ENCODE data around the gene TJAP1. TPM values are rescaled to one million over a fixed set of nuclear protein-coding genes. Genes with fewer than 3 reads are reported as not detected.

The TJAP1 gene, protein sequence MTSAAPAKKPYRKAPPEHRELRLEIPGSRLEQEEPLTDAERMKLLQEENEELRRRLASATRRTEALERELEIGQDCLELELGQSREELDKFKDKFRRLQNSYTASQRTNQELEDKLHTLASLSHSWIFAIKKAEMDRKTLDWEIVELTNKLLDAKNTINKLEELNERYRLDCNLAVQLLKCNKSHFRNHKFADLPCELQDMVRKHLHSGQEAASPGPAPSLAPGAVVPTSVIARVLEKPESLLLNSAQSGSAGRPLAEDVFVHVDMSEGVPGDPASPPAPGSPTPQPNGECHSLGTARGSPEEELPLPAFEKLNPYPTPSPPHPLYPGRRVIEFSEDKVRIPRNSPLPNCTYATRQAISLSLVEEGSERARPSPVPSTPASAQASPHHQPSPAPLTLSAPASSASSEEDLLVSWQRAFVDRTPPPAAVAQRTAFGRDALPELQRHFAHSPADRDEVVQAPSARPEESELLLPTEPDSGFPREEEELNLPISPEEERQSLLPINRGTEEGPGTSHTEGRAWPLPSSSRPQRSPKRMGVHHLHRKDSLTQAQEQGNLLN
- 10 to 100 TPM; 23.0 to 24.6 TPM for total RNA-seq

GRCh38 chr6:43477235-43478007 is at the start of gene TJAP1:
TJAP1 (plus strand) TSS chr6:43477570; CDS start chr6:43499002, 21,432 bp downstream.
- peak; percentile 98 for DNase-seq
- Mint-ChIP-seq H3K27ac (peak within 1 kb of the TSS; percentile 67), H3K36me3 (ENCODE audit: low read depth) (no peaks in the 10 kb centered on the region), H3K4me3 (peak within 1 kb of the TSS; percentile 87), H3K4me1 (ENCODE audit: low read depth) (peaks cover 45% of the 10 kb centered on the region), H3K27me3 (ENCODE audit: low read depth) (no peaks in the 10 kb centered on the region), H3K9me3 (no peaks in the 10 kb centered on the region)
- CTCF ChIA-PET, result interaction anchor here (1.3 kb wide), 1 partner anchor 29 kb away, joined by 3 read pairs; no protein-coding TSS in a partner anchor
- intact Hi-C loops (cut with micrococcal nuclease), result loop anchor here (1.0 to 2.0 kb wide), 5 partner anchors 22 to 307 kb away; partner anchors contain the start of genes ABCC10, DLK2, SRF and YIPF3

DNA sequence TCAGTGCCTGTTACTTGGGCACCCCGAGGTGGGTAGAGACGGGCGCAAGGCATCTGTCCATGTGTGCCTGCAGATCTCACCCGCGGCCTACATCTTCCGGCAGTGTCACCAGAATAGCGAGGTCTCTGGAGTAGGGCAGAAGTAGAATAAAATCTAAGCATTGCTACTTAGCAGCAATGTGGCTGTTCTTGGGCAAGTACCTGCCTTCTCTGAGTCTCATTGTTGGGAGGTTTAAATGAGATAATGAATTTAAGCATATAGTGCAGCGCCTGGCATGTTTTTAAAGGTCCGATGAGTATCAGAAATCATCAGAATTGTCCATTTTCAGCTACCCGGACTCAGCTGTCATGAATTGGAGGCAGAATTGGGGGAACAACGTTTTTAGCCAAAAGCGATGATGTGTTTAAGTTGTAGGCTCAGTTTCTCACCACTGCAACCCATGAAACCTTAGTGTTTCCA is 49.2 kb upstream of the TJAP1 start:
- DNase-seq, result no peak
- peak overlapping the region; percentile 86 for H3K27ac Mint-ChIP-seq
- H3K27me3 Mint-ChIP-seq (ENCODE audit: low read depth), result no peaks in the 10 kb centered on the region
- CTCF ChIA-PET, result interaction anchor here (0.8 to 1.3 kb wide), 2 partner anchors 79 to 82 kb away, joined by 3 read pairs; partner anchors contain the start of gene LRRC73
- peaks cover 3% of the 10 kb centered on the region for H3K36me3 Mint-ChIP-seq (ENCODE audit: low read depth)
- intact Hi-C loops (cut with micrococcal nuclease), result loop anchor here (5.0 kb wide), 1 partner anchor 656 kb away; no protein-coding TSS in a partner anchor
- peaks cover 21% of the 10 kb centered on the region for H3K4me1 Mint-ChIP-seq (ENCODE audit: low read depth)
- H3K9me3 Mint-ChIP-seq, result no peaks in the 10 kb centered on the region
- peak overlapping the region; percentile 87 for H3K4me3 Mint-ChIP-seq

DNA sequence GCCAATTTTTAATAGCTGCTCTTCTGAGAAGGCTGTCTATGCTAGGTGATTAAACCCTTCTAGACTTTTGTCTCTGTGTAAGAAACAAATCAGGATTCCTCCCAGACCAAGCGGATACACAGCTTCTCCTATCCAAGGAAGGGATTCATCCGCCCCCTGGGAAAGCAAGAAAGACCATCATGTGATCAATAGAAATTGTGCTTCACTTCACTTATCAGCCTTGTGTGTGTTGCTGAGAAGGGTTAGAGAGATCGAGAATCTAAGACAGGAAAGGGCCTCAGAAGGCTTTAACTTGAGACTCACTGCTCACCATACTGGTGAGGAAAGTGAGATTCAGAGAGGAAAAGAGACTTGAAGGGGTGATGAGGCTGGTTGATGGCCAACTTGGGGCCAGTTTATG is 48.5 kb upstream of the TJAP1 start:
- Mint-ChIP-seq H3K27me3 (ENCODE audit: low read depth) (no peaks in the 10 kb centered on the region), H3K9me3 (no peaks in the 10 kb centered on the region), H3K36me3 (ENCODE audit: low read depth) (peaks cover 3% of the 10 kb centered on the region), H3K4me3 (peak overlapping the region; percentile 87), H3K4me1 (ENCODE audit: low read depth) (peaks cover 21% of the 10 kb centered on the region), H3K27ac (peak overlapping the region; percentile 86)
- no peak for DNase-seq
- intact Hi-C loops (cut with micrococcal nuclease), result loop anchor here (5.0 kb wide), 1 partner anchor 657 kb away; no protein-coding TSS in a partner anchor
- CTCF ChIA-PET, result interaction anchor here (0.8 kb wide), 1 partner anchor 78 kb away, joined by 3 read pairs; no protein-coding TSS in a partner anchor

DNA sequence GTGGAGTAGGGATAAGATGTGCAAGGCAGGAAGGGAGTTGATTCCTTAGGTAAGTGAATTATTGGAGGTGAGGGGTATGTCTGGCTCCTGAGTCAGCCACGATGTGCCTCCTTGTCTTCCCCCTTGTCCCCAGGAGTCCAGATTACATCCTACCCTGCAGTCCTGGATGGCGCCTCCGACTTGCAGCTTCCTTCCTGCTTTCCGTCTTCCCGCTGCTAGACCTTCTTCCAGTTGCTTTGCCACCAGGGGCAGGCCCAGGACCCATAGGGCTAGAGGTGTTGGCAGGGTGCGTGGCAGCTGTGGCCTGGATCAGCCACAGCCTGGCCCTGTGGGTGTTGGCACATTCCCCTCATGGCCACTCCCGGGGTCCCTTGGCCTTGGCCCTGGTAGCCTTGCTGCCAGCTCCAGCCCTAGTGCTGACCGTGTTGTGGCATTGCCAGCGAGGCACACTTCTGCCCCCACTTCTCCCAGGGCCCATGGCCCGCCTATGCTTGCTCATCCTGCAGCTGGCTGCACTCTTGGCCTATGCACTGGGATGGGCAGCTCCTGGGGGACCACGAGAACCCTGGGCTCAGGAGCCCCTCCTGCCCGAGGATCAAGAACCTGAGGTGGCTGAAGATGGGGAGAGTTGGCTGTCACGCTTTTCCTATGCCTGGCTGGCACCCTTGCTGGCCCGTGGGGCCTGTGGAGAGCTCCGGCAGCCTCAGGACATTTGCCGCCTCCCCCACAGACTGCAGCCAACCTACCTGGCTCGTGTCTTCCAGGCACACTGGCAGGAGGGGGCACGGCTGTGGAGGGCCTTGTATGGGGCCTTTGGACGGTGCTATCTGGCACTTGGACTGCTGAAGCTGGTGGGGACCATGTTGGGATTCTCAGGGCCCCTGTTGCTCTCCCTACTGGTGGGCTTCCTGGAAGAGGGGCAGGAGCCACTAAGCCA is 45.1 kb upstream of the TJAP1 start:
- CTCF ChIA-PET, result no interaction called here
- intact Hi-C loops (cut with micrococcal nuclease), result no loop called here
- H3K27me3 Mint-ChIP-seq (ENCODE audit: low read depth), result no peaks in the 10 kb centered on the region
- peaks cover 8% of the 10 kb centered on the region for H3K36me3 Mint-ChIP-seq (ENCODE audit: low read depth)
- DNase-seq, result no peak
- H3K27ac Mint-ChIP-seq, result no peak overlapping the region
- H3K9me3 Mint-ChIP-seq, result no peaks in the 10 kb centered on the region
- no peak overlapping the region for H3K4me3 Mint-ChIP-seq
- H3K4me1 Mint-ChIP-seq (ENCODE audit: low read depth), result peaks cover 17% of the 10 kb centered on the region

- CTCF ChIA-PET, result interaction anchor here (0.5 to 1.6 kb wide), 2 partner anchors 16 to 21 kb away, joined by 3 to 4 read pairs; no protein-coding TSS in a partner anchor
- DNase-seq, result no peak
- no peaks in the 10 kb centered on the region for H3K27me3 Mint-ChIP-seq (ENCODE audit: low read depth)
- H3K9me3 Mint-ChIP-seq, result no peaks in the 10 kb centered on the region
- H3K36me3 Mint-ChIP-seq (ENCODE audit: low read depth), result peaks cover 8% of the 10 kb centered on the region
- peaks cover 16% of the 10 kb centered on the region for H3K4me1 Mint-ChIP-seq (ENCODE audit: low read depth)
- H3K4me3 Mint-ChIP-seq, result no peak overlapping the region
- intact Hi-C loops (cut with micrococcal nuclease), result no loop called here
- no peak overlapping the region for H3K27ac Mint-ChIP-seq
These were observed 44.2 kb upstream of the TJAP1 start for GRCh38 chr6:43433148-43433547.

- H3K27me3 Mint-ChIP-seq (ENCODE audit: low read depth), result no peaks in the 10 kb centered on the region
- intact Hi-C loops (cut with micrococcal nuclease), result no loop called here
- H3K36me3 Mint-ChIP-seq (ENCODE audit: low read depth), result peaks cover 8% of the 10 kb centered on the region
- H3K27ac Mint-ChIP-seq, result no peak overlapping the region
- no peak overlapping the region for H3K4me3 Mint-ChIP-seq
- CTCF ChIA-PET, result interaction anchor here (0.6 to 1.6 kb wide), 3 partner anchors 20 to 72 kb away, joined by 3 to 5 read pairs (median 4); no protein-coding TSS in a partner anchor
- peaks cover 6% of the 10 kb centered on the region for H3K4me1 Mint-ChIP-seq (ENCODE audit: low read depth)
- H3K9me3 Mint-ChIP-seq, result no peaks in the 10 kb centered on the region
- no peak for DNase-seq
These were observed 43.1 kb upstream of the TJAP1 start for GRCh38 chr6:43434001-43434840.

- no peak for DNase-seq
- H3K36me3 Mint-ChIP-seq (ENCODE audit: low read depth), result peaks cover 8% of the 10 kb centered on the region
- no peak overlapping the region for H3K27ac Mint-ChIP-seq
- H3K4me1 Mint-ChIP-seq (ENCODE audit: low read depth), result peaks cover 6% of the 10 kb centered on the region
- H3K4me3 Mint-ChIP-seq, result no peak overlapping the region
- no peaks in the 10 kb centered on the region for H3K27me3 Mint-ChIP-seq (ENCODE audit: low read depth)
- intact Hi-C loops (cut with micrococcal nuclease), result no loop called here
- no peaks in the 10 kb centered on the region for H3K9me3 Mint-ChIP-seq
- CTCF ChIA-PET, result interaction anchor here (0.6 to 1.0 kb wide), 2 partner anchors 36 to 71 kb away, joined by 3 to 5 read pairs; no protein-coding TSS in a partner anchor
These were observed 42.4 kb upstream of the TJAP1 start for GRCh38 chr6:43434943-43435342.

DNA sequence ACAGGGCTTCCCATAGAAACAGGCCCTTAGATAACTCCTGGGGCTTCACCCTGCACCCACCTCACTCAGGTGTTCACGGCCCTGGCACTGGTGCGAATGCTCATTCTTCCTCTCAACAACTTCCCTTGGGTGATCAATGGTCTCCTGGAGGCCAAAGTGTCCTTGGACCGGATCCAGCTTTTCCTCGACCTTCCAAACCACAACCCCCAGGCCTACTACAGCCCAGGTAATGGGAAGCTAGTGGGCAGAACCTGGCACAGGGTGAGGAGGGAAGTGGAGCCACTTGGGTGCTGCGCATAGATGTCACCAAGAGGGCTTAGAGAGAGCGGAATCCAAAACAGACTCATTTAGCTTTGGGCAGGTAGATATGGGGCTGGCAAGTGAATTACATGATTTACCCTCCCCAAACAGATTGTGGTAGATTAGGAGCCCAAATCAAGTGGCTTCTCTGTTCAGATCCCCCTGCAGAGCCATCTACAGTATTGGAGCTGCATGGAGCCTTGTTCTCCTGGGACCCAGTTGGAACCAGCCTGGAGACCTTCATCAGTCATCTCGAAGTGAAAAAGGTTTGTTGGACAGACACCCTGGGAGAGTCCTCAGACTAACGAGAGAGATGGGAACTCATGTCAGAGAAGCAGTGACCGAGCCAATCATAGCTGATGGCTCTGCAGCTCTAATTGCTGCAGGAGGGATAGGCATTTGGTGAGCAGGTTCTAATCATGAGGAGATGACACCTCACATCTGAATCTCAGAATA is 41.5 kb upstream of the TJAP1 start:
- CTCF ChIA-PET, result no interaction called here
- H3K4me3 Mint-ChIP-seq, result no peak overlapping the region
- intact Hi-C loops (cut with micrococcal nuclease), result no loop called here
- H3K9me3 Mint-ChIP-seq, result no peaks in the 10 kb centered on the region
- peaks cover 8% of the 10 kb centered on the region for H3K36me3 Mint-ChIP-seq (ENCODE audit: low read depth)
- H3K4me1 Mint-ChIP-seq (ENCODE audit: low read depth), result peaks cover 3% of the 10 kb centered on the region
- no peak overlapping the region for H3K27ac Mint-ChIP-seq
- no peaks in the 10 kb centered on the region for H3K27me3 Mint-ChIP-seq (ENCODE audit: low read depth)
- no peak for DNase-seq

GRCh38 chr6:43436577-43437282 is 40.6 kb upstream of the TJAP1 start:
- CTCF ChIA-PET, result interaction anchor here (0.5 to 1.1 kb wide), 6 partner anchors 20 to 210 kb away, joined by 3 to 5 read pairs (median 3); no protein-coding TSS in a partner anchor
- H3K27ac Mint-ChIP-seq, result no peak overlapping the region
- no peaks in the 10 kb centered on the region for H3K9me3 Mint-ChIP-seq
- intact Hi-C loops (cut with micrococcal nuclease), result no loop called here
- no peak for DNase-seq
- H3K4me3 Mint-ChIP-seq, result no peak overlapping the region
- H3K27me3 Mint-ChIP-seq (ENCODE audit: low read depth), result no peaks in the 10 kb centered on the region
- H3K4me1 Mint-ChIP-seq (ENCODE audit: low read depth), result peaks cover 3% of the 10 kb centered on the region
- H3K36me3 Mint-ChIP-seq (ENCODE audit: low read depth), result peaks cover 6% of the 10 kb centered on the region

GRCh38 chr6:43437700-43438099 is 39.7 kb upstream of the TJAP1 start:
- intact Hi-C loops (cut with micrococcal nuclease), result no loop called here
- H3K27me3 Mint-ChIP-seq (ENCODE audit: low read depth), result no peaks in the 10 kb centered on the region
- CTCF ChIA-PET, result interaction anchor here (0.5 to 1.1 kb wide), 3 partner anchors 16 to 99 kb away, joined by 3 to 5 read pairs (median 5); no protein-coding TSS in a partner anchor
- peaks cover 3% of the 10 kb centered on the region for H3K4me1 Mint-ChIP-seq (ENCODE audit: low read depth)
- H3K36me3 Mint-ChIP-seq (ENCODE audit: low read depth), result peaks cover 5% of the 10 kb centered on the region
- no peaks in the 10 kb centered on the region for H3K9me3 Mint-ChIP-seq
- H3K27ac Mint-ChIP-seq, result no peak overlapping the region
- no peak overlapping the region for H3K4me3 Mint-ChIP-seq
- DNase-seq, result no peak
